ENCODE data around the gene WWOX.

The WWOX gene

GRCh38 chr16:78198288-78198687 lies 98.8 kb downstream of the WWOX start:
- DNase-seq: no peak

DNA sequence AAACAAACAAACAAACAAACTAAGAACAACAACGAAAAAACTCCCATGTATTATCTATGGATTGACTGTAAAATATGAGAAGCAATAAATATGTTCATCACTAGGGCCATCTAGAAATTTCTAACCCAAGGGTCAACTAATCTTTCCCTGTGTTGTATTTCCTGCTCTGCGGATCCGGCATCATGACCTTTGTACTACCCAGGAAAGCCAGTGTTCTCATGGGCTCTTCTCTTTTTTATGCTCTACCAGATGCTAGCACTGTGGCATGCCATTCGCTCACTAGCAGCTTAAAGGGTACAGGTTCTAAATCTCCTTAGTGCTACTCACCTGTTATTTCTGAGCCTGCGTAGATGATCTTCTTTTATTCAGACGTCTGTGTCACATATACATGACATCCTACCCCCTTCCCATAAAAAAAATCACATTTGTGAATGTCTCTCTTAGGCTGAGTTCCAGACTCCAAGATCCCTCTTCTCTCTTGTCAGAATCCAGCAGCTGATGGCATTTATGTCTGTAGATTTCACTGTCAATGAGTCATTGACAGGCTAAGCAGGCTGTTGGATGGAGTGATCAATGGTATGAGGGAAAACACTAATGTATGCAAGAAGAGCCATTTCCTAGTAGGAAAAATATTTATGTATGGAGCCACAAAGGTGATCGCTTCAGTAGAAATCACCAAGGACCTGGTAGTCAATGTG lies 100.0 kb downstream of the WWOX start:
- no peak for DNase-seq

DNA sequence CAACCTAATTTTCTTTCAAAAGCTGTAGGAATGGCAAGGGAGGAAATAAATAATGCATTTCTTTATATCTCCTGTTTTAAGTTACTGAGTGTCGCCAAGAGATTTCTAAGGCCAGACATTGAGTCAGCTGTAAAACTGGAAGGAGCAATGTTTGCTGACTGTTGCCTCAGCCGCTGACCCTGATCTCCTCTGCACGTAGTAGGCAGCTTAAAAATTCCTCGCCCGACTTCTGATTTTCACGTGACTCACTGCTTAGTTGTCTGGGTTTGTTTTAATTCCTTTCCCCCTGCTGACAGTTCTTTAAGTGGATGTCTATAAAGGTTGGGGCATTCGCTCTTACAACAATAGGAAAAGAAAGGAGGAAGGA lies 100.6 kb downstream of the WWOX start:
- DNase-seq: no peak

- no peak for DNase-seq
Observed at GRCh38 chr16:78200623-78201096, 101.2 kb downstream of the WWOX start.

DNA sequence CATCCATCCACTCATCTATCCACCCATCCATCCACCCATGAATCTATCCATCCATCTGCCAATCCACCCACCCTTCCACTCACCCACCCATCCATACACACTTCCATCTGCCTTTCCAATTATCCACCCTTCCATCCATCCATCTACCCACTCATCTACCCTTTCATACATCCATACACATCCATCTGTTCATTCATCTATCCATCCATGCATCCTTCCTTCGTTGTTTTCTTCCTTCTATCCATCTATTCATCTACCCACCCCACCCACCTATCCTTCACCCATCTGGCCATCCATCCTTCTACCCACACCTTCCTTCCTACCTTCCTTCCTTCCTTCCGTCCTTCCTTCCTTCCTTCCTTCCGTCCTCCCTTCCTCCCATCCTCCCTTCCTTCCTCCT lies 106.1 kb downstream of the WWOX start:
- DNase-seq: no peak

DNA sequence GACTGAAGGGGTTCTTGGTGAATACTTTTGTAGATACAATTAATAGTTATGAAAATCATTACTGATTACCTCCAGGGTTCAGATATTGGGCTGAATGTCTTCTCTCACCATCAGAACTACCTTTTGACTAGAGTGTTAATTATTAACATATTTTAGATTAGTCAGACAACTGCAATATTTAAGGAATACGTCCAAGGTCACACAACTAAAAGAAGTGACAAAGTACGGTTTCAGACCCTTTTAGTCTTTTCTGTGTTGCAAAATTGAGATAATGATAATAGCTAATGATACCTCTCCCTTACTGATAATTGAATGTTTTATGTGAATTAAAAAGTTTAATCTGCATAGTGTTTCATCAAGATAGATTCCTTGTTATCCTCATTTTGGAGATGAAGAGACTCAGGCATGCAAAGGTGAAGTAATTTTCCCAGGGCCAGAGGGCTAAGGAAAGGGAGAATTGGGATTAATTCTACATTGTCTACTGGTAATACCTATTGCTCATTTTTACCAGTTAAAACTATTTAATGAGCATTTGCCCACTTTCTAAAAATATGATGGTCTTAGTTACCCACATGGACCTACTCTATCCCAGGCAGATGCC lies 107.3 kb downstream of the WWOX start:
- DNase-seq: no peak

DNA sequence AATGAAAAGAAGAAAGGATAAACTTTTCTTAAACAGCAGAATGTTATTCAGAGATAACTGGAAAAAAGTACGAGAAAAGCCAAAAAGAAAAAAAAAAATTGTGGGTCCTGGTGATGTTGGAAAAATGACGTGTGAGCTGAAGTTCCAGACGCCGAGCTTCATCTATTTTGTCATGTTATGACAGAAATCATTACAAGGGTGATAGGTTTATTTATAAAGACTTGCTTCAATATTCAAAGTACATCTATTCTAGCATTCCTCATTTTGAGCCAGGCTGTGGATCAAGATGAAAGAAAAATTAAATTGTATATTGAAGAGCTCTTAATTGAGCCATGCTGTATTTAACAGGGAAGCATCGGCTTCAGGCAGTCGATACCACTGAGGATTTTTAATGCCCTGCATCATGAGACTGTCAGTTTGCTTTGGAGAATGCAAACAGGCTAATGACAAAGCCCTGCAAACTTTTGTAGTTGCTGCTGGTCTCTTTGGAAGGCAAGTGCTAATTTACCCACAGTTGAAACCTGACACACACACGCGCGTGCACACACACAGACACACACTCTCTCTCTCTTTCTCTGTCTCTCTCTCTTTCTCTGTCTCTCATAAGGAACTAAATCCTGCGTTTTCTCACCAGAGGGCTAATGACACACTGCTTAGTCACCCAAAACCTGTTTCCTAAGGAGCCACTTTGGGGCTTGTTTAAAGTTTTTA lies 110.7 kb downstream of the WWOX start:
- DNase-seq: no peak

DNA sequence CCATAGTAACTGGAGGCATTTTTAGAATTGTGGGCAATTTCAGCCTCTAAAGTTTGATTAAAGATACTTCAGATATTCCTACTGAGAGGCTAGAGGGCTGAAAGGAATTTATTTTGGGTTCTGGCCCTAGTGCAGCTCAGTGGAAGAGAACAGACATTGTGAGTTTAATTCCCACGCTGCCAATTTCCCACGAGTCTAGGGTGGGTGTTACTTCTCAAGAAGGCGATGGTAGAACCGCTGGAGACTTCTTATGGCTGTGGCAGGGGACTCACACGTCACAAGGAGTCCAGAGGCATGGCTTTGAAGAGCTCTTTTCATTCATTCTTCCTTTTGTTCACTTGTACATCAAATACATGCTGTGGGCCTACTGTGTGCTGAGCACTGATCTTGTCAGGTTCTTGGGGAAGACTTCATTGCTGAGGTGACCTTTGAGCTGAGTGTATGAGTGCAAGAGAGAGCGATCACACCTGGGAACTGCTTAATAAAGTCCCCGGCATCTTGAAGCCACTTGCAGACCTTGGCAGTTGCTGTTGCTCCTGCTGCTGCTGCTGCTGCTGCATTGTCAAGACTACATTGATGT lies 111.7 kb downstream of the WWOX start:
- DNase-seq: no peak

GRCh38 chr16:78211946-78212345 lies 112.5 kb downstream of the WWOX start:
- DNase-seq: no peak

DNA sequence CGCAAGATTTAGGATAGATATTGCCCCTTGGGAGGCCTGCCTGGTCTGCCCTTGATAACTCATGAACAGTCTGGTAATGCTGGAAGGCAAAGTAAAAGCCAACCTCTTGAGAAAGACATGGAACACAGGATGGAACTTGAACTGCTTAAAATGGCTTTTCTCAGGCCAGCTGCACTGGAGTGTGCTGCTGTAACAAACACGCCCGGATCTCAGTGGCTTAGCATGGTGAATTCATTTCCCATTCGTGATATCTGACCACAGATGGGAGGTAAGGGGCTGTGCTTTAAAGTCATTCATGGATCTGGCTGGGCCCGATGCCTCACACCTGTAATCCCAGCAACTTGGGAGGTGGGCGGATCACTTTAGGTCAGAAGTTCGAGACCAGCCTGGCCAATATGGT lies 113.2 kb downstream of the WWOX start:
- DNase-seq: no peak

DNA sequence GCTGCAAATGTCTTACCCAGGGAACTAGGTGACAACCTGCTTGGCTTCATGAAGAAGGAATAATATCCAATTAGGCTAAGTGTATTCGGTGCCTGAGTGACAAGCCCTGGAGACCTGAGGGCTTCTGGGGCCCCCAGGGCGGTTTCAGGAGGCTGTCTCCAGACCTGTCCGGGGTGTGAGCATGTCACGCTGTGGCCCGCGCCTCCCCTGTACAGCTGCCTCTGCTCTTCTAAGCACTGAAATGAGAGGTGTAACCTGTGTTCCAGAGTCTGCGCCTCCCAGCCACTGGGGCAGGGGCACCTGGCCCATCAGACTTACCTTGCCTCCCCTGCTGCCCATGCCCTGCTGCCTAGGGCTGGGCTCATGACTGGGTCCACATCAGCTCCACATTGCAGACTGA lies 114.3 kb downstream of the WWOX start:
- DNase-seq: no peak

DNA sequence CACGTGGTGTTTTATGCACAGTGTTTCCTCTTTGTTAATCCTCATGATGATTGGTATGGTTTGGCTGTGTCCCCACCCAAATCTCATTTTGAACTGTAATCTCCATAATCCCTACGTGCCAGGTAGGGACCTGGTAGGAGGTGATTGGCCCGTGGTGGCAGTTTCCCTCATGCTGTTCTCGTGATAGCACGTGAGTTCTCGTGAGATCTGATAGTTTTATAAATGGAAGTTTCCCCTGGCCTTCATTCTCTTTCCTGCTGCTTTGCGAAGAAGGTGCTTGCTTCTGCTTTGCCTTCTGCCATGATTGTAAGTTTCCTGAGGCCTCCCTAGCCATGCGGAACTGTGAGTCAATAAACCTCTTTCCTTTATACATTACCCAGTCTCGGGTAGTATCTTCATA lies 115.8 kb downstream of the WWOX start:
- no peak for DNase-seq

GRCh38 chr16:78216166-78216745 lies 116.8 kb downstream of the WWOX start:
- DNase-seq: no peak

- DNase-seq: no peak
Observed at GRCh38 chr16:78217276-78217675, 117.8 kb downstream of the WWOX start.

GRCh38 chr16:78218279-78218678 lies 118.8 kb downstream of the WWOX start:
- no peak for DNase-seq

DNA sequence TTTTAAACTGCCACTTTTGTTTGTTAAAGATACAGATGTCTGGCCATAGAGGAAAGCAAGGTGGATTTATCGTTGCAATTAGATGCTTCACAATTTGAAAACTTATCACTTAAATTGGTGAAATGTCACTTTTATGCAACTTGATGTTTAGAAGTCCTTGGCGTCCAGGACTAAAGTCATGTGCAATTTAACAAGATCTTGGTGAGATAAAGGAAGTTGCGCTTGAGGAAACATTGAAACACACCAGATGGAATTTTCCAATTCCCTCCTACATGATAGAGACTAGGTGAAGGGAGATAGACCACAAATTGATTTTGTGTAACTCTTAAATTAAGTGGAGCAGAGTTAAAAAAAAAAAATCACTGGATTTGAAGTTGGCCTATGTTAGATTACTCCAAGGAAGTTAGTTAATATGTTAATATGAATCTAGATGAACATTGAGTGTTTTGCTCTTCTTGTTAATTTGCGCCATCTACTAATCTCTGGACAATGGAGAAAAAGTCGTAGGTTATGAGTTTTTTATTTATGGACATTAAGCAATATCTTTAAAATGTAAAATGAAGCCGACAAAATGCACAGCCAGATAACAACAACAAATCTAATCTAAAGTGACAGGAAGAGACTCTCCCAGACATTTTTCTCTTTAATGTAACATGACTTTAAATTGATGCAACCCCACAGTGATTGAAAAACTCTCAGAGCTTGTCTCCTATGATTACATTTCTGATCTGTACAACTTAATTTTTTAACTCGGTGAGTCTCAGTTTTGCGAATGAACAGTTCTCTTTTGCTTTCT lies 119.6 kb downstream of the WWOX start:
- no peak for DNase-seq

- no peak for DNase-seq
Observed at GRCh38 chr16:78220571-78220970, 121.1 kb downstream of the WWOX start.

GRCh38 chr16:78221892-78222291 lies 122.4 kb downstream of the WWOX start:
- no peak for DNase-seq

- DNase-seq: no peak
Observed at GRCh38 chr16:78224342-78224741, 124.9 kb downstream of the WWOX start.

DNA sequence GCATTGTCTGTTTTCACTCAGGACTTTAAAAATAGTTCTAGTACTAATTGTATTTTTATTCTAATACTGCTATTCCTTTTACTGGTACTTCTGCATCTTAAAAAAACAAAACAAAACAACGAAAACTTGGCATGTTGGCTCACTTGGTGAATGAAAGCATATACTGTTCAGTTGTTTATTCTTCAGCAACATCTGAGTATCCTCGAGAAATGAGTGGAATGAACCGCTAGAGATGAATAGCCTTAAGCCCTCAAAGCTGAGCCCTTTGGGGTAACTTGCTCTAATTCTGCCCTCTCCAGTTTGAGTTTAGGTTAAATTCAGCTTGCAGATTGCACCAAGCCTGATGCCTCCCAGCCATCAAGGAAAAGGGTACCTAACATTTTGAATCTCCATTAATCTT lies 126.5 kb downstream of the WWOX start:
- DNase-seq: no peak

DNA sequence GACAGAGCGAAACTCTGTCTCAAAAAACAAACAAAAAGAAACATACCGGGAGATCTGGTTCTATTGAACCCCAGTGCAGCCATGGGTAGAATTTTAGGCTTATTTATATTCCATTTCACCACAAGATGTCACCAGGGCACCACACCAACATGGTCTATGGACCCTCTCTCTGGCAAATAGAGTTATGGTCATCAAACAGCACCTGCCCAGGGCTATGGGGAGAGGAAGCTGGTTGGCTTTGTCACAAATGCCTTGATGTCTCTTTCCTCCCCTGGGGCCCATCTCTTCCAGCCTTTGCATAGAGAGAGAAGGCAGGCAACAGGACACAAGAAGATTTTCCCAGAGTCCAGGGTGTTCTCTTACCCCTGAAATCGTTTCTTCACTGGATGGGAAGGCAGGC lies 128.4 kb downstream of the WWOX start:
- DNase-seq: no peak

- no peak for DNase-seq
Observed at GRCh38 chr16:78228704-78229103, 129.2 kb downstream of the WWOX start.

- DNase-seq: no peak
Observed at GRCh38 chr16:78230832-78231231, 131.4 kb downstream of the WWOX start.

All from activated CD4-positive, alpha-beta T cell treated with anti-CD3 and anti-CD28 coated beads, Interleukin-2, Interleukin-6, amounts not matched to agents 100 ng/mL and 50 ng/mL, durations not matched to agents 16 hours and 8 hours (primary cell).